GM18502 (cell line): ENCODE results near the gene EPB41L2.
"Not testable (repeated sequence)": the region's sequence is repeated elsewhere in the genome, so short reads cannot be mapped to it uniquely, and the experiment has no call there.

Experiments used
- ATAC-seq: cut with Tn5 transposase; IDR thresholded peaks from one replicate; pipeline ENCODE4 v1.9.1; 2021; ENCODE audit warnings: mild to moderate bottlenecking; ENCODE audit not compliant: unreplicated experiment, poor library complexity

EPB41L2 gene

GRCh38 chr6:131007964-131008363, 55.1 kb downstream of the EPB41L2 start:
- ATAC-seq, result not testable (repeated sequence)

DNA sequence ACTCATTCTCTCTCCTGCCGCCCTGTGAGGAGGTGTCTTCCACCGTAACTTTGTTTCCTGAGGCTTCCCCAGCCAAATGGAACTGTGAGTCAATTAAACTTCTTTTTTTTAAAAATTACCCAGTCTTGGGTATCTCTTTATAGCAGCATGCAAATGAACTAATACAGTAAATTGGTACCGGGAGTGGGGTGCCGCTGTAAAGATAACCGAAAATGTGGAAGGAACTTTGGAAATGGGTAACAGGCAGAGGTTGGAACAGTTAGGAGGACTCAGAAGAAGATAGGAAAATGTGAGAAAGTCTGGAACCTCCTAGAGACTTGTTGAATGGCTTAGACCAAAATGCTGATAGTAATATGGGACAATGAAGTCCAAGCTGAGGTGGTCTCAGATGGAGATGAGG, 55.8 kb downstream of the EPB41L2 start:
- no peak for ATAC-seq

DNA sequence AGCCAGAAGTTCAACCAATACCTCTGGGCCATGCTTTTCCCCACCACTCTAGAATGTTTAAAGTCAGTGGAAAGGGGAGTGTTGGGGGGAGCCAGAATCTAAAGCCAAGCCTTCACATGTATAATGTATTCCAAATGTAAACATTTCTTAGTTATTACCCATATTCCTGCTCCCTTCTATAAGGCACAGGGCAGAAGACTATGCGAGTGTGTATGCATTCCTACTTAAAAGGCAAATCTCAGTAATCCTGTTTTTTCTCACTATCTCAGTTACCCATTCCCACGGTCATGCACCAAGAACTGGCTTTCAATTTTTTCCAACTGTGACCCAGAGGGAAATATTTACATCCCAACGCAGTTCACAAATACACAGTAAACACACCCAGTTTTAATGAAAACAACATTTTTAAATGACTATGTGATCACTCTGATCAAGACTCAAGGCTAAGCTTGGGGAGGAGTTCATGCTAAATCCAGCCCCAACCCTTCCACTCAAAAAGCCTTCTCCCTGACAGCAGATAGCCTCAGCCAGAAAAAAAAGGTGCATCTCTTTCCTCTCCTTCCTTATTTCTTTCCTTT, 57.5 kb downstream of the EPB41L2 start:
- no peak for ATAC-seq

DNA sequence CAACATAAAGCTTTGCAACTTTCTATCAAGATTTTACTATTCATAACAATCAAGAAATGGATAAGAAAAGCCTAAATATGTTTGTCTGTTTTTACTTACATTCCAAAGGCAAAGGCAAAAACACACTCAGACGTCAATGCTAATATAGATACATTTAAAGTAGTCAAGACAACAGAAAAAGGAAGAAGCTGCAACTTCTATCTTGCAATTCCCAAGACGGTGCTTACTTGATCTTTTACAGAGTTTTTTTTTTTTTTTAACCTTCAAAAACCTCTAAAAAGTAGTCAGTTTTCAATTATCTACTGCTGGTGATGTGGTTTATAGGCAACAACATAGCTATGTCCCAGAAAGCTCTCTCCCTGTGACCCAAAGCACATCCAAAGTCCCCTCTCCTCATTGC, 58.1 kb downstream of the EPB41L2 start:
- no peak for ATAC-seq

DNA sequence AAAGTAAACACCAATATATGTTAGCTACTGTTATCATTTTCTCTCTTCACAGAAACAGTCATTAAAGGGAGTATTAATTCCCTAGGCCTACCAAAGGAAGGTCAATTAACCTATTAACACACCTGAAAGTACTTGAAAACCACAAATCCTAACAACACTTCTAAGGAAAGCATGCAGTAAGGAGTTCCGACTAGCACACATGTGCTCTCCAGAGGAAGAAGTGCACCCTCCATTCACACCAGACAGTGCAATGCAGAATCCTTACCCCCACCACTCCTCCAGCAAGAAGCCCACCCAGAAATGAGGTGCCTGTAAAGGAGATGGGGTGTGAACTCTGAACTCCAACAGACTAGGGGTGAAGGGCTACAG, 58.7 kb downstream of the EPB41L2 start:
- no peak for ATAC-seq

DNA sequence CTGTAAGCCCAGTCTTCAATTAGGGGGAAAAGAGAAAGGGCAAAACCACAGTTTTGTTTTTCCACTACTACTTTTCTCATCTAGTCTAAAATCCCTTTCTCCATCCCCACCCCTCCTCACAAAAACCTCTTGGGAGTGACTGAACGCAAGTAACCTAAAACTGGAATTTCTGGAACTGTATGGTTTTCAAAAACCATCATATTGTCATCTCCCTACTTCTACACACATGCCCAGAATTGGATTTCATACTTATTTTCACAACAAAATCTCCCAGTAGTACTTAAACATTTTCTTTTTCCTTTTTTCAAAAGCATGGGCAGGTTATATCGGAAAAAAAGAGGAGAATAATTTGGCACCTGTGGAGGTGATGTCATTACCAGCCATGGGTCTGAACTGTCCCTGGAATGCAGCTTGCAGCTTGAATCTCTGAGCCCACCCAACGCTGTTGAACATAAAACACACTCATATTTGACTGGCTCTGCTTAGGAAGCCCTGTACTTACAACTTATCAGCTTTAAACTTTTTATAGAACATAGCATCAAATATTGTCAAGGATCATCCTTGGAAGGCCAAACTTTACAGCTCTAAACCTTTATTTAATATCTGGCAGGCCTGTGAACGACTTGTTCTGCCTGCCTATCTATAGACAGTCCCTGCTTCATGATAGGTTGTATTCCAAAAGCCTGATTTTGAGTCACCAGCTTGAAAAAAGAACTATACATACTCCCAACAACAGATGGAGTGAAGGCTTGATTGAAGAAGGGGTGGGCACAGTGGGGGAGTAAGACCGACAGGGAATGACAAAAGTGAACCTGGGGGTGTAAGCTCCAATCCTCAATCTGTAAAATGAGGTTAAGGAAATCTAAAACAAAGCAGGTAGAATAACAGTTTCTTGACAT, 59.3 kb downstream of the EPB41L2 start:
- ATAC-seq, result no peak

- no peak for ATAC-seq
These were observed 60.4 kb downstream of the EPB41L2 start for GRCh38 chr6:131002661-131002980.

GRCh38 chr6:131001945-131002660, 60.9 kb downstream of the EPB41L2 start:
- no peak for ATAC-seq

- no peak for ATAC-seq
These were observed 61.8 kb downstream of the EPB41L2 start for GRCh38 chr6:131001111-131001736.

DNA sequence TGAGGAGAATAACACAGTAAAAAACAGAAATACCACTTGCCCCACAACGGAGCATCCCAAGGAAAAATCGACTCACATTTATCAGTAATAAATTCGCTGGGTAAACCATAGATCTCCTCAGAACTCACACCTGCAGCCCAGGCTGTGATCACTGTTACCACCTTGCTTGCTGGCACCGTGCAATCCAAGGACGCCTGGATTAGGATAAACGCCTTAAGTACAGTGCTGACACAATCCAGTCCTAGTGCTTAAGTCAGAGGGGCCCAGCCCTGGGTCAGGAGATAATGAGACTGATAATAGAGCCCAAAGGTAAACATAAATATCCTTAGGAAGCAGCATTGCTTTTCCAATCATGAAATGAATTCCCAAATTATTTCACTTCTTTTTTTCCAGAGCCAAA, 62.5 kb downstream of the EPB41L2 start:
- no peak for ATAC-seq

DNA sequence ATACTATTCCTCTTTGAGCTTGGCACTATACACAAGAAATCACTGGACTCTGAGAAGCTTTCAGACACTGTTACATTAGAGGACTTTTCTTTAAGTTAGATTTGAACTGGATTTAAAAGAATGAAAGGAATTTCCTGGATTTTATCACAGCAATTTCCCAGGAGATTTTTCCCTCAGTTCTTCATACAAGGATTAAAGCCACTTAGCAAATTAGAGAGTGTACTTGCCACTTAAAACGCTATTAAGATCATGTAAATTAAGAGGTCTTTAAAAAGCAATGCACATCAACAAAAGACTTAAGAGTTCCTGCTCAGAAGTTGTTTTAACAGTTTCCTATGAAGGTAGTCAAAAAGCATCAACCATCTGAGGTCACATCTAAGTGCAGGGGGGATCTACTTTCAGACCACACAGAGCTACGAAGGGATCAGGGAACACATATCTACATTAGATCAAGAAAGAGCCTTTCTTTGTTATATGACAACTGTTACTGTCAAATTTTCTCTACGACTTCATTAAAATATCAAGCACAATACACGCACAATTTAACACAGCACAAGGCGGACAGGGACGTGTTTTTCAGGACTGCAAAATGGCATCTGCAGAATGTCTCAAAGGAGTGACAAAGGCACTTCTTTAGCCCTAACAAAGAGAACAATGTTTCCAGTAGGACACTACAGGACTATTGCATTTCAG, 65.8 kb downstream of the EPB41L2 start:
- no peak for ATAC-seq

DNA sequence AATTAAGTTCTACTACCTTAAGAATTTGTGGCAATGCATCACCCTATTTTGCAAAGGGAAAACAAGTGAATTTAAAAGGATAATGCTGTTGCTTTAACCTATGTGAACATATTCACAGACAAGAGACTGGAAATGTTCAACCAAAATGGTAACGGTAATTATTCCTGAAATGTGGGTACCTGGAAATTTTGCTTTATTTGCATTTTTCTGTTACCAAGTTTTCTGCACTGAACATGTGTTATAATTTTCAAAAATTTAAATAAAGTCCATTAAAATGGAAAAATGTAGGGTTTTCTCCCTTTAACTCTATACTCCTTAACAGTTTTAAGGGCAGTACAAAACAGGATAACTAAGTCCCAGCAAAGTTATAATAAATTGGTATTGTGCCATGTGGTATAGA, 66.4 kb downstream of the EPB41L2 start:
- no peak for ATAC-seq

DNA sequence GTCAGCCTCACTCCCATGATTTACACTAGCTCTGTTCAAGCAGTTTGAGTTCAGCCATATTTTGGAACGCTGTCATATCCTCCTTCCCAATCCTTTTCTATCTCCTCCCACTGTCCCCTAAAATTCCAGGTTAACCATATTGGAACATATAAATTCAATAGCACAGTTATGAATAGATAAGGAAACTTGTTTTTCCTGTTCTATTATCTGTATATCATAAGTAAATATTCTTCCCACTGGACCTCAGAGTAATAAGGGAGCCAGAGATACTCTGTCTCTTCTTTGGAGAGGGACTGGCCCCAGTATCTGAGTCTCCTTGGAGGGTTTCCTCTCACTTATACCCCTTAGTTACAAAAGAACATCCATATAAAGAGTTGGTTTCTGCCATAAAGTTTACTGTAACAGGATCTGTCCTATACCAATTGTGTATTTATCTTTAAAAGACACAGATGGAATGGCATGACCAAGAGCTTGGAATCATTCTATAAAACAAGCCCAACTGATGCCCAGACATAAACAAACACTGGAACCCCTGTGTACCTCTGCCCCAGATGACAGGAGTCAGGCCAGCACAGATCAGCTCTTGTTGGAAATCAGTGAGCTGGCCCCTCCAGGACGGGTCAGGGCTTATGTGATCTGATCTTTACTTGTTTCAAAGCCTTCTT, 67.1 kb downstream of the EPB41L2 start:
- no peak for ATAC-seq

DNA sequence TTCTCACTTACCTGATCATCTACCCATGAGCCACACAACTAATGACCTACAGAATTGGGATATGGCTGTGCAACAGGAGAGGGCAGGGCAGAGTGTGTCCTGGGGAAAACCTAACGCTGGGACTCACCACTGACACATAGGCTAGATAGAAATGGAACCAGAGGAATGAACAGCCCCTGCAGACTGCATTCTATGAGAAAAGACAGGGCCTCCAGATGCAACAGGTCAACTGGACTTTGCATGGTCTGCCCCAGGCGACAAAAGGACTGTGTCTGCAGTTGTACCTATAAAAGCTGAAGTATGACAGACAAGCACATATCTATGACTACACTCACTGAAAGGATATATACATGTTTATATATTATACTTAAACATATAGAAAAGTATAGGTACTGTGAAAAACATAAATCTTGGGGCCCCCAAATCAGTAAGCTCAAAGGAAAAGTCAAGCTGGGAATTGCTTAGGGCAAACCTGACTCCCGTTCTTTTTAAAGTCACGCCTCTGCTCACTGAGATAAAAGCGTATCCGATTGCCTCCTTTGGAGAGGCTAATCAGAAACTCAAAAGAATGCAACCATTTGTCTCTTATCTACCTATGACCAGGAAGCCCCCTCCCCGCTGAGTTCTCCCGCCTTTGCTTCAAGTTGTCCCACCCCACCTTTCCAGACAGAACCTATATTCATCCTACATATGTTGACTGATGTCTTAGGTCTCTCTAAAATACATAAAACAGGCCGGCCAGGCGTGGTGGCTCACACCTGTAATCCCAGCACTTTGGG, 68.5 kb downstream of the EPB41L2 start:
- no peak for ATAC-seq

DNA sequence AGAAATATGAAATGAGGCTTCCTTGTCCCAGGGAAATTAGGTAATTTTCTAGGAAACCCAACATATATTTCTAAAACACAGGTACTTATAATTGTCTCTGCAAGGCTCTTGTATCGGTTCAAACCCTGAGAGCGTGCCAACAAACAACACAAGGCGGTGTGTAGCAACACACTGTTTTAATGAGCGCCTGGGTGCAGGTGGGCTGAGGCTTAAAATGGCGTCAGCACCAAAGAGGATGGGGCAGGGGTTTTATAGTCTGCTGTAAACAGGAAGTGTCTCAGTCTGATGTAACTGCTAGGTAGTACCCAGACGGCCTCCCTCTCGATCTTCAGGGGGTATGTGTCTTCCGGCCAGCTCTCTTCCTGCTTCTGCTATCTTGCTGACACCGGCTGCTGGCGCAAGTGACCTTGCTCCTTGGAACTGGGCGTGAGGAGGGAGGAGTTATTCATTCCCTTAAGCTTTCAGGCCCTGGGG, 69.7 kb downstream of the EPB41L2 start:
- ATAC-seq, result no peak

- ATAC-seq, result no peak
These were observed 71.5 kb downstream of the EPB41L2 start for GRCh38 chr6:130991422-130992137.

DNA sequence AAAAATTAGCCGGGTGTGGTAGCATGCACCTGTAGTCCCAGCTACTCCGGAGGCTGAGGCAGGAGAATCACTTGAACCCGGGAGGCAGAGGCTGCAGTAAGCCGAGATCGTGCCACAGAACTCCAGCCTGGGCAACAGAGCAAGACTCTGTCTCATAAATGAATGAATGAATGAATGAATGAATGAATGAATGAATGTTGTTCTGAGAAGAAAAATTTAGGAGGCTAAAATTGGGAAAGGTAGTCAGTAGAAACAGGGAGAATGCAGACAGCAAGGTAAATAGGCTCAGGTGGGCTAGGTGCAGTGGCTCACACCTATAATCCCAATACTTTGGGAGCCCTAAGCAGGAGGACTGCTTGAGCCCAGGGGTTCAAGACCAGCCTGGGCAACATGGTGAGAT, 75.5 kb downstream of the EPB41L2 start:
- ATAC-seq, result not testable (repeated sequence)

- no peak for ATAC-seq
These were observed 77.9 kb downstream of the EPB41L2 start for GRCh38 chr6:130985115-130985514.
